Adrenal gland (tissue), 12 donors: ENCODE data around the gene EYA3. TPM values are rescaled to one million over a fixed set of nuclear protein-coding genes. Genes with fewer than 3 reads are reported as not detected.

ENCODE experiments used
- DNase-seq, 7 donors: peaks; one replicate each; pipeline ENCODE4 v3.0.0-alpha.2; 2019 to 2020
- H3K27ac ChIP-seq, 5 donors: fragments of 200-600 bp; sonication (generic) in 4 of 5; 1 replicate in 3 of 5; 2 replicates in 2 of 5; pipeline versions ENCODE4 v1.5.1 to v1.8.0; 2016 to 2020; ENCODE audit warnings: mild to moderate bottlenecking in 1 of 5
- H3K27me3 ChIP-seq: fragments of 200-600 bp; 2 replicates; pipeline ENCODE4 v1.8.0; 2021
- H3K36me3 ChIP-seq, 2 donors: fragments of 200-600 bp; replicated peaks in 1 of 2; 1 replicate in 1 of 2; 2 replicates in 1 of 2; pipeline versions ENCODE4 v1.5.1 to v1.8.0; 2018 to 2022
- H3K4me1 ChIP-seq, 2 donors: fragments of 200-600 bp; replicated peaks in 1 of 2; 1 replicate in 1 of 2; 2 replicates in 1 of 2; pipeline versions ENCODE4 v1.5.1 to v1.8.0; 2018 to 2021
- H3K4me3 ChIP-seq, 4 donors: fragments of 200-600 bp; sonication (generic) in 3 of 4; one replicate each; pipeline ENCODE4 v1.5.1; 2016 to 2018
- H3K9me3 ChIP-seq, 3 donors: fragments of 200-600 bp; sonication (generic) in 1 of 3; replicated peaks in 1 of 3; 1 replicate in 2 of 3; 2 replicates in 1 of 3; pipeline versions ENCODE4 v1.5.1 to v1.8.0; 2016 to 2021
- CTCF ChIP-seq, 6 experiments: fragments of 450-650 bp in 4 of 6; fragments of 200-600 bp in 2 of 6; sonication (generic) in 1 of 6; IDR thresholded peaks; 1 replicate in 5 of 6; 2 replicates in 1 of 6; pipeline versions ENCODE4 v1.5.1 to v1.8.0; 2016 to 2021; ENCODE audit warnings: antibody characterized with exemption in 6 of 6, mild to moderate bottlenecking in 2 of 6, moderate library complexity in 1 of 6
- POLR2A ChIP-seq, 2 donors: fragments of 450-650 bp; IDR thresholded peaks; one replicate each; pipeline ENCODE4 v1.6.1; 2017; ENCODE audit warnings: antibody characterized with exemption in 2 of 2, mild to moderate bottlenecking in 2 of 2, moderate library complexity in 1 of 2
- WGBS, 4 donors: extraction: QIAGEN DNeasy Blood & Tissue Kit in 2 of 4; methylation state at CpG; one replicate each; pipeline versions ENCODE4 v1.1.5 to v1.1.7; 2013 to 2017; 5-methylcytosine and 5-hydroxymethylcytosine counted together
- intact Hi-C, 2 donors: fragments of 100-400 bp; cut with DNase I; formaldehyde crosslinking; loops; one replicate each; pipeline versions ENCODE4 v1.14.1 to v1.15.0; 2022 to 2023
- polyA plus RNA-seq, 3 donors: library from polyadenylated mRNA; stranded (reverse); fragments of 200-250 nt in 2 of 3; fragments of 350-450 nt in 1 of 3; fragmentation: Illumina TruSeq in 1 of 3; extraction: RNeasy Lipid Tissue Mini Kit (QIAGEN cat#74804) in 1 of 3; gene quantifications; one replicate each; pipeline ENCODE4 v1.2.3, GENCODE V29; 2013 to 2014
- total RNA-seq, 9 donors: library from RNA; depleted of rRNA in 4 of 9; stranded (reverse); fragments of >200 nt in 4 of 9; fragments of 120-200 nt in 1 of 9; fragmentation: NEBNext Ultra II Directional in 1 of 9; extraction: Animal tissue kit (Norgen Biotek cat#: 25700) in 1 of 9; gene quantifications; one replicate each; pipeline versions ENCODE4 v1.1.0 to v1.2.4, GENCODE V29; 2013 to 2023
- donor health status: healthy with polysubstance abuse.
- donor health status: Bipolar disorder and iron deficiency.
- donor health status: DM: yes; HTN: yes; CAD: no.
- donor health status: DM: no; HTN: no; CAD: no.
- donor health status: DM: no; HTN: no; CAD: no.
- donor health status: DM: yes; HTN: yes; CAD: no.

EYA3 gene
- total and polyA plus RNA-seq, 12 donors, result 4.3 to 28.9 (median 14.3) TPM

GRCh38 chr1:28096210-28097099 is 8.0 kb upstream of the EYA3 start:
- intact Hi-C loops, result no loop called here
- WGBS, 4 donors, result 80 to 85% (median 83%) methylated on average over 17 of the region's 17 CpGs

GRCh38 chr1:28091043-28091781 is 2.8 kb upstream of the EYA3 start:
- 32 to 41% (median 39%) methylated on average over 6 of the region's 6 CpGs for WGBS, 4 donors
- peak; percentile 63 to 86 (median 73) for DNase-seq
- Histone ChIP-seq H3K27ac (no peak overlapping the region), H3K4me3 (no peak overlapping the region), H3K9me3 (no peaks in the 10 kb centered on the region), H3K4me1 (peaks cover 8 to 15% of the 10 kb centered on the region in 2 donors), H3K36me3 (no peaks in the 10 kb centered on the region), H3K27me3 (no peaks in the 10 kb centered on the region)
- intact Hi-C loops, result loop anchor here in 1 of 2 donors (5.0 kb wide), 1 partner anchor 116 kb away; no protein-coding TSS in a partner anchor
- TF ChIP-seq CTCF (IDR thresholded peaks at IDR 0.05) (peak; percentile 64 to 80 (median 72)), POLR2A (IDR thresholded peaks at IDR 0.05) (no peak)

More at GRCh38 chr1:28096210-28097099, 8.0 kb upstream of the EYA3 start:
- Histone ChIP-seq H3K36me3 (no peaks in the 10 kb centered on the region), H3K27me3 (no peaks in the 10 kb centered on the region), H3K27ac (no peak overlapping the region), H3K4me1 (no peaks in the 10 kb centered on the region), H3K9me3 (no peaks in the 10 kb centered on the region), H3K4me3 (no peak overlapping the region)
- TF ChIP-seq POLR2A (IDR thresholded peaks at IDR 0.05) (no peak), CTCF (IDR thresholded peaks at IDR 0.05) (no peak)
- DNase-seq, result no peak

- H3K4me1 ChIP-seq, result peaks cover 8 to 15% of the 10 kb centered on the region in 2 donors
- H3K4me3 ChIP-seq, result peak overlapping the region; percentile 48 to 89 (median 73)
- no peak for TF ChIP-seq POLR2A (IDR thresholded peaks at IDR 0.05)
- TF ChIP-seq CTCF (IDR thresholded peaks at IDR 0.05), result peak in 1 of 6 experiments; percentile 10
- H3K36me3 ChIP-seq, result no peaks in the 10 kb centered on the region
- WGBS, 4 donors, result 2 to 4% (median 2%) methylated on average over 12 to 16 of the region's 16 CpGs
- peak overlapping the region; percentile 56 to 92 (median 87) for H3K27ac ChIP-seq
- peak in 3 of 7 donors; percentile 8 to 22 (median 22) for DNase-seq
- intact Hi-C loops, result no loop called here
- no peaks in the 10 kb centered on the region for H3K27me3 ChIP-seq
- no peaks in the 10 kb centered on the region for H3K9me3 ChIP-seq
Observed at GRCh38 chr1:28087614-28088167, 719 bp downstream of the EYA3 start.

- TF ChIP-seq CTCF (IDR thresholded peaks at IDR 0.05) (no peak), POLR2A (IDR thresholded peaks at IDR 0.05) (no peak)
- Histone ChIP-seq H3K36me3 (no peaks in the 10 kb centered on the region), H3K4me3 (no peak overlapping the region), H3K27me3 (no peaks in the 10 kb centered on the region), H3K27ac (no peak overlapping the region), H3K9me3 (no peaks in the 10 kb centered on the region), H3K4me1 (peaks cover 8 to 15% of the 10 kb centered on the region in 2 donors)
- 75 to 86% (median 80%) methylated on average over 1 of the region's 1 CpG for WGBS, 4 donors
- intact Hi-C loops, result no loop called here
- DNase-seq, result no peak
Observed at GRCh38 chr1:28086651-28087050, 1.8 kb downstream of the EYA3 start.
